Suppressor macrophage treated with lipopolysaccharide for 4 hours (primary cell): ENCODE measurements around the gene TMEM164.
A peak's percentile ranks its signal among the peaks of the same experiment; 100 is the strongest.

ENCODE experiments used
- DNase-seq: peaks from one replicate; pipeline ENCODE4 v3.0.0-alpha.2; 2020

Gene TMEM164

DNA sequence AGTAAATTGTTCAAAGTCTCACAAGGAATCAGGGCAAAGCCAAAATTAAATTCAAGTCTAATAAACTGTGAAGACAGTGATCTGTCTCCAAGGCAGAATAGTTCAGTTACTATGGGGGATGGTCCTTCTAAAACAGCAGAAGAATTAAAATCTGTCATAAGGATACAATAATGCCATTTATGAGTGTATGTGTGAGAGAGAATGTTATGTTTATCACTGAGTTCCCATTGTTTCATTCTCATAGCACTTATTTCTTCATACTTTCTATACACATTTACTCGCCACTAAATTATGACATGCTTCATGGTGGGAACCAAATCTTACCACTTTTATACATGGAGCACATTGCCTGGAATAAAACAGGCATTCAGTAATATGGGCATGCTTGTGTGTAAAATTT lies 212.5 kb downstream of the TMEM164 start:
- DNase-seq, result no peak

DNA sequence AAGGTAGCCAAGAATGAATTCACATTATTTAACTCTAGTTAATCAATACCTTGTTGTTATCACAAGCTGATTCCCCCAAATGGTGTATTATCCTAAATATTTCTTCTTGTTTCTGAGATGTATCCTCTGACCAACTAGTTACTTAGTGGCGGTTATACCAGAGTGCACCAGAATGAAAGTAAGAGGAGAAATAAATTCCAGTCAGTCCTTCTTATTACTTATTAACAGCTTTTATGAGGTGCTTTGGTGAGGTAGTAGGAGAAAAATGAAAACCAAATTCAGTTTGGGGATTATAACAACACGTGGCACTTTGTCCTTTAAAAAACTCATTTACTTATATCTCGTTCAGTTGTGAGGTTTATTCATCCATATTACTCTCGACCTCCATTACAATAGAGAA lies 213.1 kb downstream of the TMEM164 start:
- no peak for DNase-seq

DNA sequence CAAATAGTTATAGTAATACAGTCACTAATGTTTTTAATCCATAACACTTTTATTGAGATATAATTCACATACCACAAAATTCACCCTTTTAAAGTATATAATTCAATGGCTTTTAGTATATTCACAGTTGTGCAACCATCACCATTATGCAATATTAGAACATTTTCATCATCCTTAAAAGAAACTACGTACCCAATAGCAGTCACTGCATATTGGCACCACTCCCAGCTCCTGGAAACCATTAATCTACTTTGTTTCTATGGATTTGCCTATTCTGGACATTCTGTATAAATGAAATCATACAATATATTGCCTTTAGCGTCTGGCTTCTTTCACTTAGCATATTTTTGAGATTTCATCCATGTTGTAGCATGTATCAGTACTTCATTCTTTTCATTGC lies 215.7 kb downstream of the TMEM164 start:
- DNase-seq, result peak; percentile 48

GRCh38 chrX:110219920-110220319 lies 217.0 kb downstream of the TMEM164 start:
- peak; percentile 5 for DNase-seq

- no peak for DNase-seq
Measured at GRCh38 chrX:110222497-110223257, 219.8 kb downstream of the TMEM164 start.

DNA sequence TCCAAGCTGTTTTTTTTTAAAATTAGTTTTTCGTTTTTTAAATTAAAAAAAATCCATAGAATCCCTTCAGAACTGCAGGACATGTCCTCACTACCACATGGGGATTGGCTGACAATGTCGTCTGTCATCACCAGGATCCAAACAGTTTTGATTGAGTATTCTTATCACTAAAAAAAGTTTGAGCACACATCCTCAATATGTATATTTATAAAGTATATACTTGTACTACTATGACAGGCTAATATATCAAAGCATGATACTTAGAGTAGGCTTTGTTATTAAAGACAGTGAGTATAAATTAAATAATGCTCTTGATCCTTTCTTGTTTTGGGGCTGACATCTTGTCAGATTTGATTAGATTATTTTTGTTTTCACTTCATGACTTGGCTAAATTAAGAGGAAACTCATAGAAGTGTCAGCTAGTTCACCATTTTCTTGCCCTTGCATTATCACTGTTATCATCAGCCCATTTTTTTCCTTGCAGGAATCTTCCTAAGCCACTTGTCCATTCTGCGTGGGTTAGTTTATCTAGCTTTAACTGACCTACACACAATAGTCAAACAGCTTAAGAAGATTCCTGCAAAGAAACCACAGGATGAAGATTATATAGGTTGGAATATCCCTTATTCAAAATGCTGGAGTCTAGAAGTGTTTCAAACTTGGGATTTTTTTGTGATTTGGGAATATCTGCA lies 222.2 kb downstream of the TMEM164 start:
- DNase-seq, result no peak

DNA sequence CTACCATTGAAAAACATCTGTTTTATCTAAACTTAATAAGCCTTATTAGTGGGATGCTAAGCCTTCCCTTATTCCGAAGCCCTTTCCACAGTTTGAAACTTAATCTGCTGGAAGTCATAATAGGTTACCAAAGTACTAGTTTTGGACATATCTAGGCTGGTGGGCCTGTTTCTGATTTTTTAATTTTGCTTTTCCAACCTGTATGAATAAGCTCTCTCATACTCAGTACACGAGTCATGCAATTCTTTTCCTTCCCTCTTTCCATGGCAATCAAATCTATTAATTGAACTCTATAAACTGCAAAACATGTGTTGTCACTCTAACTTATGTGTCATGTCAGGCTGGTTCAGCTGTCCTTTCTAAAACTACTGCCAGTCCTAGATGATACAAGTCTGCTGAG lies 224.0 kb downstream of the TMEM164 start:
- DNase-seq, result no peak
